K562 (cell line): ENCODE measurements around the gene CLASP1. TPM values are rescaled to one million over a fixed set of nuclear protein-coding genes. Genes with fewer than 3 reads are reported as not detected.

Source experiments
- ATAC-seq: fragments of 200-7000 bp; cut with Tn5 transposase; 3 replicates; pipeline ENCODE4 v1.9.1; 2020; ENCODE audit warnings: moderate library complexity
- BruUV-seq: library from RNA; stranded (reverse); fragments of 400-500 nt; replicated peaks from 2 replicates; lab custom pipeline; 2021; lab: Mats Ljungman, UMichigan
- CTCF ChIA-PET: fragments of 300-600 bp; formaldehyde crosslinking; extraction: SDS; loops from one replicate; lab custom pipeline; 2021; ENCODE audit warnings: low intra/inter-chr PET ratio; lab: Yijun Ruan, JAX
- POLR2A ChIA-PET: fragments of 300-600, 350-650 bp; sonication (Branson Sonifier 250); formaldehyde crosslinking; extraction: SDS; loops from one replicate; lab custom pipeline; 2021; ENCODE audit warnings: antibody characterized with exemption, inconsistent platforms; lab: Yijun Ruan, JAX
- DNase-seq, 4 experiments: peaks; one replicate each; pipeline versions ENCODE4 v3.0.0 to v3.0.0-alpha.2; 2011 to 2018; ENCODE audit warnings: low spot score in 3 of 4, mixed read lengths in 3 of 4; ENCODE audit errors: extremely low read depth in 1 of 4
- FAIRE-seq: peaks from 2 replicates; lab custom pipeline; 2011; peaks lifted over from hg19 to GRCh38; lab: Jason Lieb, UNC
- H2AFZ ChIP-seq: 2 replicates; pipeline ENCODE4 v1.6.0; 2011; ENCODE audit warnings: low read depth, low read length, control low read depth, inconsistent platforms
- H3K27ac ChIP-seq: fragments of 200-600 bp; 3 replicates; pipeline ENCODE4 v1.8.0; 2011; ENCODE audit warnings: low read depth, mild to moderate bottlenecking, control low read depth, inconsistent platforms, low read length, moderate library complexity, mixed read lengths; ENCODE audit errors: extremely low read depth
- H3K27me3 ChIP-seq, 2 experiments: fragments of 300-600 bp in 1 of 2; 2 replicates in 1 of 2; 3 replicates in 1 of 2; pipeline versions ENCODE4 v1.6.0 to v1.8.0; 2011; ENCODE audit warnings: inconsistent platforms in 2 of 2, low read length in 2 of 2, mild to moderate bottlenecking in 1 of 2, mixed read lengths in 1 of 2, moderate library complexity in 1 of 2; ENCODE audit not compliant: control insufficient read depth in 2 of 2, insufficient read depth in 2 of 2
- H3K36me3 ChIP-seq: fragments of 300-600 bp; 3 replicates; pipeline ENCODE4 v1.8.0; 2011; ENCODE audit warnings: mild to moderate bottlenecking, low read length, inconsistent platforms; ENCODE audit not compliant: control insufficient read depth, insufficient read depth
- H3K4me1 ChIP-seq, 2 experiments: fragments of 200-600 bp in 1 of 2; replicated peaks in 1 of 2; 2 replicates in 1 of 2; 3 replicates in 1 of 2; pipeline versions ENCODE4 v1.5.1 to v1.8.0; 2011; ENCODE audit warnings: inconsistent platforms in 2 of 2, low read length in 2 of 2, mild to moderate bottlenecking in 1 of 2, mixed read lengths in 1 of 2, moderate library complexity in 1 of 2; ENCODE audit not compliant: control insufficient read depth in 2 of 2, insufficient read depth in 2 of 2
- H3K4me2 ChIP-seq: 2 replicates; pipeline ENCODE4 v1.6.1; 2011; ENCODE audit warnings: low read length, control low read depth, inconsistent platforms, mixed read lengths; ENCODE audit not compliant: insufficient read depth
- H3K4me3 ChIP-seq: fragments of 200-600 bp; sonication (generic), shearing (Covaris generic); 2 replicates; pipeline ENCODE4 v1.5.1; 2016; ENCODE audit warnings: control low read depth, inconsistent platforms
- H3K79me2 ChIP-seq: fragments of 200-600 bp; 3 replicates; pipeline ENCODE4 v1.8.0; 2011; ENCODE audit warnings: low read length, inconsistent platforms; ENCODE audit not compliant: control insufficient read depth, insufficient read depth
- H3K9ac ChIP-seq, 2 experiments: 2 replicates each; pipeline versions ENCODE4 v1.6.0 to v1.6.1; 2011; ENCODE audit warnings: low read depth in 2 of 2, low read length in 2 of 2, control low read depth in 1 of 2, inconsistent platforms in 1 of 2, mild to moderate bottlenecking in 1 of 2, mixed read lengths in 1 of 2; ENCODE audit not compliant: insufficient read depth in 1 of 2
- H3K9me1 ChIP-seq: one replicate; pipeline ENCODE4 v1.6.0; 2011; ENCODE audit warnings: inconsistent platforms, mild to moderate bottlenecking, low read length, moderate library complexity; ENCODE audit not compliant: control insufficient read depth, insufficient read depth
- H3K9me3 ChIP-seq: replicated peaks from 2 replicates; pipeline ENCODE4 v1.5.1; 2011; ENCODE audit warnings: low read depth, low read length, inconsistent platforms; ENCODE audit not compliant: control insufficient read depth, insufficient read depth
- H4K20me1 ChIP-seq: replicated peaks from 2 replicates; pipeline ENCODE4 v1.6.1; 2011; ENCODE audit warnings: low read length, inconsistent platforms, mixed read lengths; ENCODE audit not compliant: control insufficient read depth, insufficient read depth
- ATF1 ChIP-seq, 2 experiments: fragments of 450-650 bp in 1 of 2; IDR thresholded peaks; 2 replicates each; pipeline ENCODE4 v1.6.1; 2016; ENCODE audit warnings: missing compliant biosample characterization in 1 of 2, missing genetic modification characterization in 1 of 2
- CHD4 ChIP-seq: fragments of 200-600 bp; sonication (generic); IDR thresholded peaks from 3 replicates; pipeline ENCODE4 v1.6.1; 2012; ENCODE audit warnings: low read depth, mild to moderate bottlenecking, mixed read lengths, low read length, inconsistent platforms; ENCODE audit not compliant: insufficient read depth, insufficient replicate concordance, poor library complexity, severe bottlenecking
- E4F1 ChIP-seq: fragments of 250-450 bp; sonication (Bioruptor Pico); IDR thresholded peaks from 2 replicates; pipeline ENCODE4 v1.5.0; 2021; ENCODE audit warnings: mild to moderate bottlenecking, borderline replicate concordance
- IRF1 ChIP-seq: sonication (generic); formaldehyde crosslinking; IDR thresholded peaks from 2 replicates; pipeline ENCODE4 v1.8.0; 2022; ENCODE audit warnings: missing genetic modification reagents, mild to moderate bottlenecking, borderline replicate concordance
- NRF1 ChIP-seq, 2 experiments: fragments of 450-650 bp; IDR thresholded peaks in 1 of 2; conservative IDR thresholded peaks in 1 of 2; 2 replicates each; pipeline ENCODE4 v1.6.1; 2014; ENCODE audit warnings: mild to moderate bottlenecking in 2 of 2
- RNF2 ChIP-seq: sonication (generic); IDR thresholded peaks from 2 replicates; pipeline ENCODE4 v1.6.1; 2016
- WGBS: fragments of 100-300 bp; shearing (Covaris generic); methylation state at CpG from one replicate; pipeline ENCODE4 v1.1.6; 2016; ENCODE audit warnings: low coverage, mixed read lengths; ENCODE audit not compliant: insufficient coverage; ENCODE audit errors: missing lambda C conversion rate; 5-methylcytosine and 5-hydroxymethylcytosine counted together
- in situ Hi-C: fragments of 300-500 bp; cut with MboI; formaldehyde crosslinking; loops from 4 replicates; pipeline ENCODE4 v1.15.0; 2018; ENCODE audit warnings: inconsistent platforms, mixed read lengths
- intact Hi-C: fragments of 100-400 bp; cut with micrococcal nuclease; formaldehyde crosslinking; loops from 2 replicates; pipeline ENCODE4 v1.14.2; 2022
- polyA plus RNA-seq, 8 experiments: library from polyadenylated mRNA; depleted of rRNA in 4 of 8; stranded (reverse) in 5 of 8; unstranded in 3 of 8; fragments of >200 nt; fragmentation: Nextera tagmentation in 2 of 8; fragmentation: Illumina TruSeq in 1 of 8; extraction: Ambion mirVana in 2 of 8; extraction: Trizol in 1 of 8; gene quantifications; 2 replicates each; pipeline versions ENCODE4 v1.2.1 to v1.2.3, GENCODE V29; 2011 to 2014; ENCODE audit warnings: inconsistent platforms in 1 of 8, missing spikeins in 1 of 8
- total RNA-seq, 7 experiments: library from RNA; depleted of rRNA in 6 of 7; stranded (reverse); fragments of >200 nt in 6 of 7; fragmentation: Illumina TruSeq in 2 of 7; extraction: Trizol in 2 of 7; gene quantifications; 2 replicates each; pipeline versions ENCODE4 v1.2.1 to v1.2.3, GENCODE V29; 2011 to 2021; ENCODE audit warnings: low replicate concordance in 1 of 7

CLASP1 gene
- total and polyA plus RNA-seq, 9 of the 15 experiments (the other 6 are each of a cell fraction or from before 2014, with no cell fraction given), result 1.7 to 40.3 (median 20.7) TPM

DNA sequence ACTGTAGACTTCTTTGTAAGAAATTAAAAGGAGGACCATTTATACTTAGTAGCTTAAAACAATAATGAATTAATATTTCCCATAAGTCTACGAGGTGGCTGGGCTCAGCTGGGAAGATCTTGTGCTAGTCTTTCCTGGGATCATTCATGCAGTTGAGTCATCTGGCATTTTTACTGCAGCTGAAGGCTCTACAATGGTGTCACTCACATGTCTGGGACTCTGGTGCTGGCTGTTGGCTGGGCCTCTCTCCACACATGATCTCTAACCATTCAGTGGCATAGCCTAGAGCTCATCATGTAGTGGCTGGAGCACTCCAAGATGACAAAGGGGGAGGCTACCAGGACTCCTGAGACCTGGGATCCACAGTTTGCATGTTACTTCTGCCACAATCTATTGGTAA, 35.5 kb downstream of the CLASP1 start:
- Histone ChIP-seq H3K4me1 (peaks cover 6 to 13% of the 10 kb centered on the region in 2 experiments; a peak in 3 of 5 replicates), H3K9me3 (no peaks in the 10 kb centered on the region)
- POLR2A ChIA-PET, result interaction anchor here (1.0 kb wide), 1 partner anchor 13 kb away, joined by 3 read pairs; no protein-coding TSS in a partner anchor
- no peak for TF ChIP-seq ATF1 (CRISPR knock-in tag; IDR thresholded peaks at IDR 0.05)
- TF ChIP-seq ATF1 (tag; IDR thresholded peaks at IDR 0.05), result no peak
- TF ChIP-seq NRF1 (conservative IDR thresholded peaks at IDR 0.05 in 1 of 2, IDR thresholded peaks at IDR 0.05 in 1 of 2), result no peak
- TF ChIP-seq IRF1 (CRISPR knock-in tag), result no peak
- no peak for TF ChIP-seq E4F1 (CRISPR knock-in tag)
- no peak for TF ChIP-seq CHD4
- TF ChIP-seq RNF2, result no peak
- TF ChIP-seq, all 486 proteins: peak for 0
- BruUV-seq, result no TSS peak
- no peak for FAIRE-seq
- WGBS, result 100% methylated on average over 1 of the region's 1 CpG
- H3K27me3 ChIP-seq, result no peaks in the 10 kb centered on the region
- no peak overlapping the region for H3K4me2 ChIP-seq
- H3K9me1 ChIP-seq, result no peaks in the 10 kb centered on the region
- in situ Hi-C loops, result no loop called here
- no peak for ATAC-seq
- H3K9ac ChIP-seq, result no peak overlapping the region
- H3K79me2 ChIP-seq, result peaks cover 48% of the 10 kb centered on the region
- no peak overlapping the region for H2AFZ ChIP-seq
- CTCF ChIA-PET, result no interaction called here
- intact Hi-C loops, result no loop called here
- H3K27ac ChIP-seq, result no peak overlapping the region
- no peak overlapping the region for H3K4me3 ChIP-seq
- peaks cover 5% of the 10 kb centered on the region; the same call in 1 of the 2 replicates for H4K20me1 ChIP-seq
- peaks cover 12% of the 10 kb centered on the region; the same call in 1 of the 3 replicates for H3K36me3 ChIP-seq
- no peak for DNase-seq
